AG08396 (cell line): Measurements from ENCODE around the gene TYW3.
"Not testable (repeated sequence)": the region's sequence is repeated elsewhere in the genome, so short reads cannot be mapped to it uniquely, and the experiment has no call there.

Source experiments
- DNase-seq: peaks from one replicate; pipeline ENCODE4 v3.0.0; 2012; ENCODE audit warnings: low spot score, mixed read lengths

The TYW3 gene

GRCh38 chr1:74731399-74732052 is 1.4 kb upstream of the TYW3 start:
- peak; percentile 12 for DNase-seq

- peak; percentile 14 for DNase-seq
Measured at GRCh38 chr1:74732071-74732946, 643 bp upstream of the TYW3 start.

- peak; percentile 53 for DNase-seq
Measured at GRCh38 chr1:74733604-74734484, 892 bp downstream of the TYW3 start.

GRCh38 chr1:74737333-74737732 is 4.4 kb downstream of the TYW3 start:
- DNase-seq, result no peak

GRCh38 chr1:74740307-74740980 is 7.5 kb downstream of the TYW3 start:
- DNase-seq, result not testable (repeated sequence)

- not testable (repeated sequence) for DNase-seq
Measured at GRCh38 chr1:74745247-74745646, 12.3 kb downstream of the TYW3 start.

GRCh38 chr1:74748960-74749359 is 16.0 kb downstream of the TYW3 start:
- DNase-seq, result no peak

GRCh38 chr1:74753104-74753503 is 20.2 kb downstream of the TYW3 start:
- no peak for DNase-seq

GRCh38 chr1:74755475-74755874 is 22.5 kb downstream of the TYW3 start:
- DNase-seq, result no peak

GRCh38 chr1:74756650-74757049 is 23.7 kb downstream of the TYW3 start:
- DNase-seq, result not testable (repeated sequence)

- DNase-seq, result no peak
Measured at GRCh38 chr1:74763807-74764206, 30.9 kb downstream of the TYW3 start.

- DNase-seq, result no peak
Measured at GRCh38 chr1:74766579-74766978, 33.6 kb downstream of the TYW3 start.

GRCh38 chr1:74767490-74767889 is 34.5 kb downstream of the TYW3 start:
- DNase-seq, result peak; percentile 5

GRCh38 chr1:74771913-74772515 is 39.1 kb downstream of the TYW3 start:
- DNase-seq, result peak; percentile 25

GRCh38 chr1:74772945-74773344 is 40.0 kb downstream of the TYW3 start:
- no peak for DNase-seq

GRCh38 chr1:74773582-74773981 is 40.6 kb downstream of the TYW3 start:
- DNase-seq, result no peak

GRCh38 chr1:74775735-74776134 is 42.8 kb downstream of the TYW3 start:
- no peak for DNase-seq

- DNase-seq, result no peak
Measured at GRCh38 chr1:74777525-74777924, 44.6 kb downstream of the TYW3 start.

- DNase-seq, result no peak
Measured at GRCh38 chr1:74779750-74780149, 46.8 kb downstream of the TYW3 start.

- DNase-seq, result no peak
Measured at GRCh38 chr1:74780594-74780993, 47.6 kb downstream of the TYW3 start.

GRCh38 chr1:74785944-74786343 is 53.0 kb downstream of the TYW3 start:
- DNase-seq, result no peak
